Inflammatory macrophage treated with lipopolysaccharide for 1 hour (primary cell): ENCODE measurements around the gene ZSCAN29.
"Not testable (repeated sequence)": the region's sequence is repeated elsewhere in the genome, so short reads cannot be mapped to it uniquely, and the experiment has no call there.

ENCODE experiments used
- DNase-seq, 2 donors: peaks; one replicate each; pipeline ENCODE4 v3.0.0-alpha.2; 2020 to 2022

ZSCAN29 gene

DNA sequence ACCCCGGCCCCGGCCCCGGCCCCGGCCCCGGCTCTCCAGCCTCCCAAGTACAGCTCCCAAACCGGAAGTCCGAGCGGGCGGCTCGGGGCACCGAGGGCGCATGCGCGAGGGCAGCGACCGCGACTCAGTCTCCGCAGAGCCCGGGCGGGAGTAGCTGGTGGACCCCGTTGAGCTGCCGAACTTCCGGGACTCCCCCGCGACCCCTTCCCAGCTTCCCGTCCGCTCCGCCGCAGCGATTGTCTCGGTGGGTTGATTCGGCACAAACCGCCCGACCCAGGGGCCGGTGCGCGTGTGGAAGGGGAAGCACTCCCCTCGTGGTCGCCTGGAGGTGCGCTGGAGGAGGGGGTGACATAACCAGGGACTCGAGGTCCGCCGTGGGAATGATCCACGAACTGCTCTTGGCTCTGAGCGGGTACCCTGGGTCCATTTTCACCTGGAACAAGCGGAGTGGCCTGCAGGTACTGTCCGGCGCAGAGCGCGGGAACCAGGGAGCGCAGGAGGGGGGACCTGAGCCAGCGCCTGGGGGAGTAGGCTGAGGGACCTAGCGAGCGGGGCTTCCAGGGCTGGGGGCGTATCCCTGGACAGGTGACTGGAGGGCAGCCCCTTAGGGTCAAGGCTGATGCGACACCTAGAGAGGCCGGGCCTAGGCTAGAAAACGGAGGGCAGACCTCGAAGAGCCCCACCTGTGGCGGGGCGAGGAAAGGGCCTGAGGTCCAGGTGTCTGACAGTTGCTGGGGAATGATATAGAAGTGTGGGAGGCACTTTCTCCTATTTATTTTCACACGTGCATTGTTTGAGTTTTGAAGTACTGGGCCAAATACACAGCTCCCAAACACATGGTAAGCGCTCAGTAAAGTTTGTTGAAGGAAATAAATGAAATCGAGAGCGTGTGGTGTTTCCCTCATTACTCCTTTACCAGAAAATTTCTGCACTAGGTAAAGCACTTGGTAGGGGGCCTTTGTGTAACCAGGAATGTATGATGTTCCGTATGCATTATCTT, at the start of gene ZSCAN29, which contains the start of gene TUBGCP4:
ZSCAN29 (minus strand) TSS at position 69 of the 1,000 bp plus-strand sequence. CDS start 1,130 bp downstream, outside the sequence.
TUBGCP4 (plus strand) TSS at position 127 of the 1,000 bp plus-strand sequence; CDS start at position 381, 254 bp downstream.
- peak; percentile 74 to 84 for DNase-seq

DNA sequence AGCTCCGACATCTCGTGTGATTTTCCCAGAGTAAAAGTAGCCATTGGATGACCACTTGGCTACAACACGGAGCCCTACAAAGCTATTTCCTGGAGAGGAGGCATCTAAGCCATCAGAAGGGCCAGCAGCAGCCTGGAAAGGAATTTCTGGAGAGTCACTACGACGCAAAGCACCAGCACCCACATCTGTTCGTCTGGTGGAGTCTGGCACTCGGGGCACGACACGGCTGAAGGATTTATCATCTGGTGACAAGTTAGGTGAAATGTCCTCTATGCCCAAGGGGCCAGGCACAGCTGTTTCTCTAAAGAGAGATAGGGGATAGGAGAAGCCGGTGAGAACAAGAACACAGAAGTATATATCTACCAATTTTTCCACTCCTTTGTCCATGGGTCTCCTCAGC, 49.6 kb upstream of the ZSCAN29 start:
- DNase-seq = no peak

DNA sequence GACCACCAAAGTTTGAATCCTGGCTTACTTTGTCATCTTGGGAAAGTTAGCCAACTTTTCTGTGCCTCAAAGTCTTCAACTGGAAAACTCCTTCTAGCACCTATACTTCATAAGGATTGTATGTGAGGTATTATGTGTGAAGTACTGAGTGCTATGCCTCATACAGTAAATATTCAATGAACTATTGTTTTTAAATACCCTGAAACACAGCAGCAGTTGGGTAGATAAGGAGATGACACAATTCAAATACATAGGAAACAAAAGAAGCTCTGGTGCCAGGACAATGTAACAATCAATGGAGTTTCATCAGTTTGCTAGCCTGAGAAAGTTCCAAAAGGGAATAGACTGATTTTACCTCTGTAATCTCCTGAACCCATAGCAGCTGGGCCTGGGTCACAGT, 43.4 kb upstream of the ZSCAN29 start:
- no peak for DNase-seq

DNA sequence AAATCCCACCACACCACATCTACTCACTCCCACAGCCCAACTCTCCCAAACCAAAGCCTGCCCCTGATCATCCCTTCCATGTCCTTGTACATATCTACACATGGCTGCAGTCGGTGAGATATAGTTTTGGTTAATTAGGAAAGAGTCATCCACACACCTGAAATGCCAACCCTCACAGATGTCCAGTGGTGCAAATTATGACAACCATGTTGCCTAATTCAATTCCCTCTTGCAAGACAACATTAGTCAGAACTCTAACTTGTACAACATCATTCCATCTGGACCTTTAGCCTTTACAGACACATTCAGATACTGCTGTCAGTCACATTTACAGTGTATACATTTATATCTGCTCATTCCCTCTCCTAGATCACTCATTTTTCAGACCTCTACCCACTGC, 41.3 kb upstream of the ZSCAN29 start:
- no peak for DNase-seq

DNA sequence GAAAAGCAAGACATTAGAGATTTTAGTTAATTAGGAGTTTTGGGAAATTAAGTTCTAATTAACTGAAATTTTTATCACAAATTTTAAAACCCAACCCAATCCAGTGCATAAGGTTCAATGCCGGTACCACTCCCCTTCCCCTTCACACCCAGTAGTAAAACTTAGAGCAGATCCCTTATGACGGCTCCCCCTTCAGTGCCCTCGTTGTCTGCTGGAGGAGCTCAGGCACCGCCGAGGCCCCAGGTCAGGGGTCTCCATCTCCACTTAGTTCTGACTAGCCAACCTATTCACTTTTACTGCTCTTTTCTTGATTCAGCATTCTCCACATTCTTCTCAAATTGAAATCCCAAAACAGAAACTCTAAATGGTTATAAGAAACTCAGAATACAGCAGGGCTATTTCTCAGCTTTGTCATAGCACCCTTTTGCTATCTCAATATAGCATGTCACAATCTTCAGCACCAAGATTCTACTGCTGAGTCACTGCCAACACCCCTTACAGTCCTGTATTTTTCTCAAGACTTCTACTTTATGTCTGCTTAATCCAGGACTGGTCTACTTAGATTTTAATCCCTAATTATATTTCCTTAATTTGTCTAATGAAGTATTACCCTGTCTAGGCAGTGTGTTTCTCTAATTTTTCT, 39.9 kb upstream of the ZSCAN29 start:
- no peak for DNase-seq

DNA sequence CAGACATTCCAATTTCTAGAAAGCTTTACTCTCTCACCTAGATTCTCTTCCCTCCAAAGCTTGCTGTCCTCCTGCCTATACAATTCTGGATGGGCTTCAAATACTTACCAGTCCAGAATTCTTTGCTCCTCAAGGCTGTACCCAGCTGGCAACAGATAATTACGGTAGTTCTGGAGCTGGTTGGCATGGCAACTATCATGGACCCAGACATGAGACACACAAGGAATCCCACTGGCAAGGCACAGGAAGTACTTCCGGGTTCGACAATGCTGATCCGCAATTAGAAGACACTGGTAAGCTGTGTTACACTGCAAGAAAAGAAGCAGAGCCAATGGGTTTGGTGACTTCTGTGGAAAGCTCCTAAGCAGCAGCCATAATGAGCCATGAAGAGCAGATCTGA, 37.9 kb upstream of the ZSCAN29 start:
- no peak for DNase-seq

DNA sequence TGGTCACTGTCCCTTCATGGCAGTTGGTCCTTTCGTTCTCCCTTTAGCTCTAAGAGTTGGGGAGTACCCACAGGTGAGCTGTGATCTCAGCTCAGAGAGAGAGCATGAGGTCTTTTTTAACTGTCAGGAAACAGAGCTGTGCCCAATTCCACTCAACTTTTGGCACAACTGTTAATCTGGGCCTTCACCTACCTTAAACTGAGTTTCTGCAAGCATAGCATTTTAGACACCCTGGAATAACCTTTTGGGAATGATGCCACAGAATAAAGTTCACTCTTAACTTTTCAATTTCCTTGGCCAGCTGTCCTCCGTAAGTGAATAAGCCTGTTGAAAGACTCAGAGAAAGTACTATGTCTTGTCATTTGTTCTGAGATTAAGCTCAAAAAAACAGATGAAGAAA, 36.0 kb upstream of the ZSCAN29 start:
- no peak for DNase-seq

DNA sequence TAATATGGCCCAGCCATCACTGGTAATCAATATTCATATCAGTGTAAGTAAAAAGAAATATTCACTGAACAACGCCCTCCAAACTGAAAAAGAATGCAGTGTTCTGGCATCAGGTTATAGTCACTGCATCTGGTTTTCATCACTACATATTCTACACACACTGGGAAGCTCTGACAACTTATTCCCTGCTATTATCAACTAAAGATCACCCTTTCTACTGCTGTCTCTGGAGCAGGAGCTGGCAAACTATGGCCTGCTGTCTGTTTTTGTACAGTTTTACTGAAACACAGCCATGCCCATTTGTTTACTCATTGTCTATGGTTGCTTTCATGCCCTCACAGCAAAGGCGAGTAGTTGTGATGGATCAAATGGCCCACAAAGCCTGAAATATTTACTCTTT, 35.3 kb upstream of the ZSCAN29 start:
- DNase-seq = no peak

DNA sequence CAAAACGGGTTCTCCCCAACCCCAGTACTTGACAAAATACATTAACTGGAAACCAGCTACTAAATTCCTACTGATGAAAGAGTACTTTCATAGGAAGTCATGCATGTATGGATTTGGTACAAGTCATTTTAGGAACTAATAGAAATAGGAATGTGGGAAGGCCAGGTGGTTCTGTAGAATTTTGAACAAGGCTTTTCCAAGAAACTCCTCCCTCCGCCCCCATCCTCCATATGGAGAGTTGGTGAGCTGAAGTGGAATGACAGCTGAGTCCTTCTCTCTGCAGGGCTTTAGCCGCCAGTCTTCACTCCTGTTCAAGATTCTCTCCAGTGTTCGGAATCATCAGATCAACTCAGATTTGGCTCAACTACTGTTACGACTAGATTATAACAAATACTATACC, 33.3 kb upstream of the ZSCAN29 start:
- DNase-seq = no peak

DNA sequence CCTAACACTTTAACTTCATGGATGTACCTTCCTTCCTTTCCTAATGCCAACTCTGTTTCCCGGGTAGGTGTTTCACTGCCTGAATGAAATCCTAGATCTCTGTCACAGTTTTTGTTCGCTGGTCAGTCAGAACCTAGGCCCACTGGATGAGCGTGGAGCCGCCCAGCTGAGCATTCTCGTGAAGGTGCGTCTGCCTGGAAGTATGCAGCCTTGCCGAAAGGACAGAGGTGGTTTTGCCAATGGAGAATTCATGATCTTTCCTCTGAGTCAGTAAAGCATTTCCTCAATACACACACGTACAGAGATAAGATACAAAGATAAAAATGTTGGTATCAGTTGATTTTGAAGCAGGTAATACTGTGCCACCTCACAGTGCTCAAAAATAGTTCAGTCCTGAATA, 32.8 kb upstream of the ZSCAN29 start:
- no peak for DNase-seq

DNA sequence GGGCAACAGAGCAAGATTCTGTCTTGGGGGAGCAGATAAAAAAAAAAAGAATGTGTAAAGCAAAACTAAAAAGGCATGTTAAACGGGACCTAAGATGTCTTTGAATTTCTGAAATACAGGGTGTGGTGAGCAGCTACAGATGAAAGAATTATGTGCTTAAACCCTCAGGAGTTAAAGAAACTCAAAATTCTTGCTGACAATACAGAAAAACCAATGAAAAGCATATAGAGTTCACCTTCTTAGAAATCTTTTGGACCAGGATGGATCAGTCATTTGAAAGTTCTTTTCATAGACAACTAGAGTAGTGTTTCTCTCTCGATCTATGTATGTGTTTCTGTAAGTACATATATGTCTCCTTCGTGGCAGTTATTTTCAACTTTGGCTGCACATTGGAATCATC, 31.4 kb upstream of the ZSCAN29 start:
- DNase-seq = no peak

DNA sequence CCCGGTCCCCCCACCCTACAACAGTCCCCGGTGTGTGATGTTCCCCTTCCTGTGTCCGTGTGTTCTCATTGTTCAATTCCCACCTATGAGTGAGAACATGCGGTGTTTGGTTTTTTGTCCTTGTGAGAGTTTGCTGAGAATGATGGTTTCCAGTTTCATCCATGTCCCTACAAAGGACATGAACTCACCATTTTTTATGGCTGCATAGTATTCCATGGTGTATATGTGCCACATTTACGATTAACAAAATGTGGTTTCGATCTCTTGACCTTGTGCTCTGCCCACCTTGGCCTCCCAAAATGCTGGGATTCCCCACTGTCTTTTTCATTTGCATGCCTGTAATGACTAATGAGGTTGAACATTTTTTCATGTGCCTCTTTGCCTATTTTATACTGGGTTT, 22.7 kb upstream of the ZSCAN29 start:
- not testable (repeated sequence) for DNase-seq

DNA sequence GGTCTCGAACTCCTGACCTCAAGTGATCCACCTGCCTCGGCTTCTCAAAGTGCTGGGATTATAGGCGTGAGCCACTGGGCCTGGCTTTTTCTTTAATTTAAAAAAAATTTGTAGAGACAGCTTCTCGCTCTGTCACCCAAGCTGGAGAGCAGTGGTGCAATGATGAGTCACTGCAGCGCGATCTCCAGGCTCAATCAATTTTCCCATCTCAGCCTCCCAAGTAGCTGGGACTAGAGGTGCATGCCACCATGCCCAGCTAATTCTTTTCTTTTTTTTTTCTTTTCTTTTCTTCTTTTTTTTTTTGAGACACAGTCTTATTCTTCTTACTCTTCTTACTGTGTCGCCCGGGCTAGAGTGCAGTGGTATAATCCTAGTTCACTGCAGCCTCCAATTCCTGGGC, 19.9 kb upstream of the ZSCAN29 start:
- no peak for DNase-seq

DNA sequence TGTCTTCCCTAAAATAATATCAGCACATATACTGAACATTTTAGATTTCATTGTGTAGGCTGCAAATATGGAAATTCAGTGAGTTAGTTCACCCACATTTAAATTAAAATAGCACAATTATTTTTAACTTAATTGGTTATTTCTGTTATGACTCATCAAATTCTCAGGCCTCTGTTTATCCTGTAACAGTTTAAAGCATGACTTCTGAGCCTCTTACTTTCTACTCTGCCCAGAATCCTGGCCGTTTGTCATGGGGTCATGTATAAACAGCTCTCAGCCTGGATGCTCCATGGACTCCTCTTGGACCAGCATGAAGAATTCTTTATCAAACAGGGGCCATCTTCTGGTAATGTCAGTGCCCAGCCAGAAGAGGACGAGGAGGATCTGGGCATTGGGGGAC, 12.2 kb upstream of the ZSCAN29 start:
- no peak for DNase-seq

DNA sequence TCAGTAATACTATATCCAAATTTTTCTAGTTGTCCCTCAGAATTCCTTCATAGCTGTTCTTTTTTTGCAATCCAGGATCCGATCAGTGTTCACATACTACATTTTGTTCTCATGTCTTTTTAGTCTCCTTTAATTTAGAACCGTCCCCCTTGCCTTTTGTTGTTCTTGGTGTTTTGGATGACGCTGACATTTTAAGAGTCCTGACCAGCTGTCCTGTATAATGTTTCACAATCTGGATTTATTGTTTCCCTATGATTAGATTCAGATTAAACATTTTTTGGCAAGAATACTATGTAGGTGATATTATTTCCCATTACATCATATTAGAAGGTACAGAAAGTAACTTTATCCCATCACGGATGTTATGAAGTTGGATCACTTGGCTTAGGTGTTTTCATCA, 11.5 kb upstream of the ZSCAN29 start:
- DNase-seq = no peak

DNA sequence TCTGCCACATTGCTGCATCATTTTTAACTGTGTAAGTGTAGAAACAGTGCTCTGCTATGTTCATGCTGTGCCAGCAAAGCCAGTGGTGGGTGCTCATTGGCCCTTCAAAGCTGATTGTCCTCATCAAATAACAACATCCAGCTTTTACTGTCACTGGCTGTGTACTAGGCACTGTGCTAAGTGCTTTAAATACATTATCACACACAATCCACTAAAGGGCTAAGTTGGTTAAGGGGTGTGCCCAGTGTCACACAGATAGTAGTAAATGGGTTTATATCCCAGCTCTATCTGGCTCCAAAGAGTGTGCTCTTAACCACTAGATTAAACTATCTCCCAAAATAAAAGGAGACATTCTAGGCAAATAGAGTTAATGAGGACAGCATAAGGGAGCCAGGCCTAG, 7.8 kb upstream of the ZSCAN29 start:
- DNase-seq = no peak

DNA sequence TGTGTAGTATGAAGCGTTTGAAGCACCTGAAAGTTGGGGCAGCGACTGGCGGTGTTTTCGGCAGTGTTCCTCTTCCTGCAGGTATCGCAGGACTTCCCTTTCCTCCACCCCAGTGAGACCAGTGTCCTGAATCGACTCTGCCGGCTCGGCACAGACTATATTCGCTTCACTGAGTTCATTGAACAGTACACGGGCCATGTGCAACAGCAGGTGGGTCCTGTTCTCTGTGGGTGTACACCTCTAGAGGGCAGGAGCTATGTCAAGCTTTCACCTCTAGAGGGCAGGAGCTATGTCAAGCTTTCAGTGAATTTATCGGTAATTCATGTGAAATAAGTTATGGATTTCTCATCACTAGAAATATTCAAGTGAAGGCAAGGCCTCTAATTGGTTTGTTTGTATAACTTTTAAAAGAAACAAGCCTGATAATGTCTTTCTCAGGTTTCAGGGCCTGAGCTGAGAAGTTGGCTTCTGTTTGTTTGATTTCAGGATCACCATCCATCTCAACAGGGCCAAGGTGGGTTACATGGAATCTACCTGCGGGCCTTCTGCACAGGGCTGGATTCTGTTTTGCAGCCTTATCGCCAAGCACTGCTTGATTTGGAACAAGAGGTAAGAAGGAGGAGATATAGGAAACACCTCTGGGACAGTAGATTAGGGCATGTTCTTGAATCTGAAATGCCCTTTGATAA, 5.3 kb upstream of the ZSCAN29 start:
- peak; percentile 10 to 51 for DNase-seq

DNA sequence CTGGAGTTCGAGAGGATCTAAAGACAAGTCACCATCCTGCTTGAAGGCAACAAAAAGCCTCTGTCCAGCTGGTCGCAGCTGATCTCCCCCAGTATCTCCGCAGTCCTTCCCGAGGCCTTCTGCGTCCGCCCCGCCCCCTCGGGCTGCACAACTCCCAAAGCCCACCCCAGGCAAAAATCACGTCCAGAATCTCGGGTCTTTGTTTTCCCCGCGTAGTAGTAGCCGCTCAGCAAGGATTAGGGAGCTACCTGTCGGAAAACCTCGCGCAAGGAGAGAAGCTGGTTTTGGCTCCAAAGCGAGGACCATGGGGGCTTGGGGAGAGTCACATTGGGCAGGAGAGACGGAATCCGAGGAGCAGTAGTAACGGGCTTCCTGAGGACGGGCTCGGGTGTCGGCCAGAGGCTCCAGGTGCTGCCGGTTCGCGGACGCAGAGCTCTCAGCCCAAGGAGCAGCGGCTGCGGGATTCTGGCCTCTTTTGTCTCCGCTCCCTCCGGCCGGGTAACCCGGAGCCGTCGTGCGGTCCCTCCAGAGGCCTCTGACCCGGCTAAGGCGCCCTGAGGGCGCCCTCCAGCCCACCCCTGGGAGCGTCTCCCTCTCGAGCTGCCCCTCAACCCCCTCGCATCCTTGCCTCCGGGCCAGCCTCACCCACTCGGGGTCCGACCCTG, 401 bp downstream of the ZSCAN29 start:
- DNase-seq = no peak

DNA sequence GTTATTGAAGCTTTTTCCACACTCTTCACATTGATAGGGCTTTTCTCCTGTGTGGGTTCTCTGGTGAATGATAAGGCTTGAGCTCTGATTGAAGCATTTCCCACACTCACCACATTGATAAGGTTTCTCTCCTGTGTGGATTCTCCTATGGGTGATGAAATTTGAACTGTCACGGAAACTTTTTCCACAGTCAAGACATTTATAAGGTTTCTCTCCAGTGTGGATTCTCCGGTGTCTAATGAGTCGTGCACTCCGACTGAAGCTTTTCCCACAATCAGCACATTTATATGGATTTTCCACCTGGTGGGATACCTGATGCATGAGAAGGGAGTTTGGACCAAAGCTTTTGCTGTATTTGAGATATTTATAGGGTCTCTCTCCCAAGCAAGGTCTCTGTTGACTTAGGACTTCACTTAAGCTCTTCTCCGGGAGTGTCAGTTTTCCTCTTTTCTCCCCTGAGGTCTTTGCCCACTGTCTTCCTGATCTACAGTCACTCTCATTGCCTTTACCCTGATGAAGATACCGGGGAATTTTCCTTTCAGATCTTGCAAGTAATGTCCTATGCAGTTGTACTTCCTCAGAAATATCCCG, 9.4 kb downstream of the ZSCAN29 start:
- no peak for DNase-seq

DNA sequence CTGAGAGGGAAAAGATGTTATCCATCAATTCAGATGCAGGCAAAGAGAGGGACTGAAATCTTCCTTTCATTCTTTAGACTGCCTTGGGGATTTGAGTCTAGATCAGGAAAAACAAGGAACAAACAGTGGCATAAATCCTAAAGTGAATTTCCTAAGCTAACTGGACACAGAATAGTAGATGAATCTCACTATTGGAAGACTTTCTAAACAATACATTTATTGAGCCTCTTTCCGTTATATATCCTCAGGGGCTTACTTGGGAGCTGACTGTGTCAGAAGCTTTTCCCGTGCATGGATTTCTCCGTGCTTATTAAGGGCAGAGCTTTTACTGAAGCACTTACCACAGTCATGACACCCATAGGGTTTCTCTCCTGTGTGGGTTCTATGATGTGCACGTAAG, 10.0 kb downstream of the ZSCAN29 start:
- DNase-seq = no peak

DNA sequence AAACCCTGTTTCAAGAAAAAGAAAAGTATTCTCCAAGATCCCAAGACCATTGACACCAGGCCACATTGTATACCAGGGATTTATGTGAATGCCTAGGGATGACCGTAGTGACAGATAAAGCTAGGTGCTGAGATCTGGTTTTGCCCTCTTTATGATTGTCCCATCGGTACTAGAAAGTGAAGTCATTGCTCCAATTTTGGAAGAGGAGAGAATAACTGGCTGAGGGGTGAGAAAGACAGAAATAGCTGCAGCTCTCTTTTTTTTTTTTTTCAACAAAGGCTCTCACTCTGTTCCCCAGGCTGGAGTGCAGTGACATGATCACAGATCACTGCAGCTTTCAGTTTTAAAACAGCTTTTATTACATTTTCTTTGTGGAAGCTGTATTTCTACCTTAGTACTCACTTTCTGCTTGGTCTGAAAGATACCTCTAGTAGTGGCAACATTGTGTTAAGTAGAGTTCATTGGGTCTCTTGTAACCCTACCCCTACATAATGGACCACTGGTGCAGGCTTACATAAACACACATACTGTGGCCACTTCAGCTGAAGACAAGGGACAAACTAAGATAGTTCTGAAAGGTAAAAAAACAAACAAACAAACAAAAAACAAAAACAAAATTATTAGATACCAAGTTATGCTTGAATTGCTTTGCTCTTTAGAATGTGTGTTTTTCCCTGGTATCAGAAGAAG, 18.0 kb downstream of the ZSCAN29 start:
- no peak for DNase-seq

DNA sequence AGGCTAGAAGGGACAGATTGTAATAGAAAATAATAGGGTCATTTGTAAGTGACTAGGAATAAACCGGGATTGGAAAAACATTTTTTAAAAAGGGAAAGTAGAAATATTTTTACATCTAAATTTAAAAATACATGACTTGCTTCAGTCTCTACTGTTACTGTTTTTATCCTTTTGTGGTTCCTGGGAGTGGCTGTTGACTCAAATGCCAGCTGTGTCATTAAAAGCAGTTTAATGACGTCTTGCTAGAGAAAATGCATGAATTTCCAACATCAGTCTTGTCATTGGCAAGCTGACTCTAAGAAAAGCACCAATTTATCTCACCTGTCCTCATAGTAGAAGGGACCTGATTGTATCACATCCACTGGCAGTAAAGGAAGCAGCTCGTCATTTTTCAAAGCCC, 23.7 kb downstream of the ZSCAN29 start:
- DNase-seq = no peak
